Peyer's patch (tissue), 4 donors: ENCODE measurements around the gene PLEKHS1.

ENCODE experiments used
- POLR2A ChIP-seq, 2 donors: fragments of 450-650 bp; IDR thresholded peaks; one replicate each; pipeline ENCODE4 v1.5.1; 2017; ENCODE audit warnings: antibody characterized with exemption in 2 of 2, mild to moderate bottlenecking in 2 of 2, moderate library complexity in 2 of 2
- TF ChIP-seq, protein P1 (sequence below), 6 experiments: fragments of 450-650 bp in 4 of 6; fragments of 200-600 bp in 2 of 6; sonication (generic) in 1 of 6; IDR thresholded peaks; one replicate each; pipeline ENCODE4 v1.5.1; 2017 to 2019; ENCODE audit warnings: antibody characterized with exemption in 6 of 6, mild to moderate bottlenecking in 3 of 6, moderate library complexity in 1 of 6

DNA sequence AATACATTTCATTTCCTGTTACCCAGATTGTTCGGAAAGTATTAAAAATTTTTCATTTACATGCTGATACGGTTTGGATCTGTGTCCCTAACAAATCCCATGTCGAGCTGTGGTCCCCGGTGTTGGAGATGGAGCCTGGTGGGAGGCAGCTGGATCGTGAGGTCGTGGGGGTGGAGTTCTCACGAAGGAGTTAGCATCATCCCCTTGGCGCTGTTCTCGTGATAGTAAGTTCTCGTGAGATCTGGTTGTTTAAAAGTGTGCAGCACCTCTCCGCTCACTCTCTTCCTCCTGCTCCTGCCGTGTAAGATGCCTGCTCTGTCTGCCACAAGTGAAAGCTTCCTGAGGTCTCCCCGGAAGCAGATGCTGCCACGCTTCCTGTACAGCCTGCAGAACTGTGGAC is 30.9 kb downstream of the PLEKHS1 start:
- TF ChIP-seq, protein P1, sequence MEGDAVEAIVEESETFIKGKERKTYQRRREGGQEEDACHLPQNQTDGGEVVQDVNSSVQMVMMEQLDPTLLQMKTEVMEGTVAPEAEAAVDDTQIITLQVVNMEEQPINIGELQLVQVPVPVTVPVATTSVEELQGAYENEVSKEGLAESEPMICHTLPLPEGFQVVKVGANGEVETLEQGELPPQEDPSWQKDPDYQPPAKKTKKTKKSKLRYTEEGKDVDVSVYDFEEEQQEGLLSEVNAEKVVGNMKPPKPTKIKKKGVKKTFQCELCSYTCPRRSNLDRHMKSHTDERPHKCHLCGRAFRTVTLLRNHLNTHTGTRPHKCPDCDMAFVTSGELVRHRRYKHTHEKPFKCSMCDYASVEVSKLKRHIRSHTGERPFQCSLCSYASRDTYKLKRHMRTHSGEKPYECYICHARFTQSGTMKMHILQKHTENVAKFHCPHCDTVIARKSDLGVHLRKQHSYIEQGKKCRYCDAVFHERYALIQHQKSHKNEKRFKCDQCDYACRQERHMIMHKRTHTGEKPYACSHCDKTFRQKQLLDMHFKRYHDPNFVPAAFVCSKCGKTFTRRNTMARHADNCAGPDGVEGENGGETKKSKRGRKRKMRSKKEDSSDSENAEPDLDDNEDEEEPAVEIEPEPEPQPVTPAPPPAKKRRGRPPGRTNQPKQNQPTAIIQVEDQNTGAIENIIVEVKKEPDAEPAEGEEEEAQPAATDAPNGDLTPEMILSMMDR (IDR thresholded peaks at IDR 0.05), result no peak
- TF ChIP-seq POLR2A (IDR thresholded peaks at IDR 0.05), result no peak
